Myocyte (in vitro differentiated cells): ENCODE results near the gene BMAL2. TPM values are rescaled to one million over a fixed set of nuclear protein-coding genes. Genes with fewer than 3 reads are reported as not detected.

Experiments
- DNase-seq: peaks from one replicate; pipeline ENCODE4 v3.0.0-alpha.2; 2012; ENCODE audit warnings: low read depth
- total RNA-seq: library from RNA; depleted of rRNA; stranded (reverse); fragments of >200 nt; gene quantifications from 2 replicates; pipeline ENCODE4 v1.2.3, GENCODE V29; 2014

BMAL2 gene
- total RNA-seq, 1 donor from 2014 or later, result 2.6 TPM

GRCh38 chr12:27351476-27351875 is 18.8 kb downstream of the BMAL2 start:
- no peak for DNase-seq

GRCh38 chr12:27355486-27355885 is 22.9 kb downstream of the BMAL2 start:
- peak; percentile 14 for DNase-seq

DNA sequence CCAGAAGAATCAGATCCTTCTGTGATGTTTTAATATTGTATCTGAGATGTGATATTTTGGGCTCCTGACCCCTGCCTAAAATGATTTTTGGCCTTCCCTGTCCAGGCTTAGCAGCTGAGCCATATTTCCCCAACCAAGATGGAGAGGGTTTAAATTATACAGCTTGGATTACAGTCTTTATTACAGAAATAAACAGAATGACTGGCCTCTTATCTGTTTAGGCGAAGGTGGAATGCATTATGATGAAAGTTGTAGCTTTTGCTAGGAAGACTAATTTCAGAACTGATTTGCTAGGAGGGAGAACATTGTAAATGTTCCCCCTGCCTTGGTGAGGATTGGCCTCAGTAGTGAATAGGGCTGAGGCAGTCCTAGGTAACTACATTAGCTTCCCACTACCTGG is 23.3 kb downstream of the BMAL2 start:
- DNase-seq, result no peak

DNA sequence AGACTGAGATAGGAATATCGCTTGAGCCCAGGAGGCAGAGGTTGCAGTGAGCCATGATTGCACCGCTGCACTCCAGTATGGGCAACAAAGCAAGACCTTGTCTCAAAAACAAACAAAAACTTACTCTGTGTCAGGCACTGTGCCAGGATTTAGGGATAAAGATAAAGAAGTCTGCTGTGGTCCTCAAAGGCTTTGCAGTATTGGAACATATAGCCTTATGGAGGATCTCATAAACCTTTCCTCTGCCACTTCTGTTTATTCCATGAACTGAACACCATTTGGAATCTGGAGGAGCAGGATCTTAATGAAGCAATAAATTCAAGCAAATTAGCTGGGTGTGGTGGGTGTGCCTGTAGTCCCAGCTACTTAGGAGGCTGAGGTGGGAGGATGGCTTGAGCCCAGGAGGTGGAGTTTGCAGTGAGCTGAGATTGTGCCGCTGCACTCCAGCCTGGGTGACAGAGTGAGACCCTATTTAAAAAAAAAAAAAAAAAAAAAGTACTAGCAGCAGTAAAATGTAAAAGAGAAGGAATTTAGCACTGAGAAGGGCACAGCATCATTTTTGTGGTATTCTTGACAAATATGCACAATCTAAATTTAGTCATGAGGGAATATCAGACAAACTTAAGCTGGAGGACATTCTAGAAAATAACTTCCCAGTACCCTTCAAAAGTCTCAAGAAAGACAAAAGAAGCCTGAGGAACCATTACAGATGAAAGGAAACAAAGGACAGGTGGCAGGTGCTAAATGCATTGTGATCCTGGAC is 27.1 kb downstream of the BMAL2 start:
- DNase-seq, result no peak

DNA sequence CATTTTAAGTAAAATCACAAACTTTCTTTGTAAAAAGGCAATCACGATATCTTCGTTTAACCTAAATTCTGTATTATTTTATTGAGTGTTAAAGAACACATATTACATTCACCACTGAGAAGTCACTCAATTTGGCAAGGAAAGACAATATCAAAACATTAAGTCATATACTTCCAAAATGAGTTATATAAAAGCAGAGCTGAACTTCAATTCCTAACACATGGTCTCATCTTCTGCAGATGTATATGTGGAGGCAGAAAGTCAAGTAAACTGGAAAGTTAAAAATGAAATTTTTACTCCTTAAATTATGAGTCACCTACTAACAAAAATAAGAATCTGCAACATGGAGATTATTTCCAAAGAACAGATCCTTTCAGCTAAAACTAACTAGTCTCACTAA is 28.7 kb downstream of the BMAL2 start:
- no peak for DNase-seq

GRCh38 chr12:27366621-27367020 is 34.0 kb downstream of the BMAL2 start:
- no peak for DNase-seq

- peak; percentile 30 for DNase-seq
Measured at GRCh38 chr12:27367078-27367477, 34.4 kb downstream of the BMAL2 start.

- DNase-seq, result peak; percentile 19
Measured at GRCh38 chr12:27382171-27382795, 49.6 kb downstream of the BMAL2 start.

Other genes starting within 250 kb of the BMAL2 start
- gene STK38L, start 88.5 kb upstream of the BMAL2 start, total RNA-seq, result 22.6 and 32.8 TPM in 2 replicates
- gene SMCO2, start 113.9 kb downstream of the BMAL2 start, total RNA-seq, result not detected in 2 replicates
- gene PPFIBP1, start 191.4 kb downstream of the BMAL2 start, total RNA-seq, result 63.6 and 103 TPM in 2 replicates